GM12891 (cell line): ENCODE data around the gene PSPN.

Experiments
- POLR2A ChIP-seq: IDR thresholded peaks from 2 replicates; pipeline ENCODE4 v1.6.1; 2011; ENCODE audit warnings: low read depth, low read length, control low read depth
- POLR2AphosphoS5 ChIP-seq: IDR thresholded peaks from 2 replicates; pipeline ENCODE4 v1.6.1; 2011; ENCODE audit warnings: low read depth, low read length, control low read depth
- POU2F2 ChIP-seq: IDR thresholded peaks from 2 replicates; pipeline ENCODE4 v1.6.1; 2011; ENCODE audit warnings: low read depth, mild to moderate bottlenecking, control low read depth, low read length, moderate library complexity
- TAF1 ChIP-seq: IDR thresholded peaks from 2 replicates; pipeline ENCODE4 v1.6.1; 2011; ENCODE audit warnings: low read depth, low read length, control low read depth

DNA sequence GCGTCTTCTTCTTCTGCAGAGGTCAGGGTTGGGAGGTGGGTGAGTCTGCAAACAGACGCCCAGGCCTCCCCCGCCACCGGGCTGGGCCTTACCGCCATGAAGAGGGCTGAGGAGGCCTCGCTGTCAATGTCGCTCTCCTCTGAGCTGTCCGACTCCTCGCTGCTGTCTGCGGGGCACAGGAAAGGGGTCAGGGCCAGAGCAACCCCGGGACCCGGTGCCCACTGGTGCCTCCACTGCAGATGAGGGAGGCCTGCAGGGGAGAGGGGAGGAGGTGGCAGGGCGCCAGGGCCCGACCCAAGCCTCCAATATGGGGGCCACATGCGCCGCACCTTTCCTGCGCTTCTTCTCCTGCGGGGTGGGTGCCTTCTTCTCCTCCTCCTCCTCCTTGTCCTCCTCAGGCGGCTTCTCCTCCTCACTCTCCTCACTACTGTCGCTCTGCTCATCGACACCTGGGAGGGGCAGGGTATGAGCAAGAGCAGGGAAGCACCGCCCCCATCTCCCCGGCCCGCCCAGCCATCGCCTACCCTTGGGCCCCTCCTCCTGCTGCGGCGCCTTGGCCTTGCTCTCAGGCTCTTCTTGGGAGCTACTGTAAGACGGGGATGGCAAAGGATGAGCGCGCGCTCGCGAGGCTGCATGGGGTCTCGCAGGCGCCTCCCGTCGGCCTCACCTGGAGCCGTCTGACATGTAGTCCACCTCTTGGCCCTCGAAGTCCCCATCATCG is 5.5 kb upstream of the PSPN start:
- TF ChIP-seq POLR2A (no peak), POLR2AphosphoS5 (no peak), TAF1 (no peak), POU2F2 (no peak)
